ENCODE data around the gene CYP19A1.
"Not testable (repeated sequence)": the region's sequence is repeated elsewhere in the genome, so short reads cannot be mapped to it uniquely, and the experiment has no call there.

Gene CYP19A1

GRCh38 chr15:51298620-51299019, 39.8 kb downstream of the CYP19A1 start:
- no peak for DNase-seq (ENCODE audit: low read depth, low spot score)

GRCh38 chr15:51290720-51291119, 47.7 kb downstream of the CYP19A1 start:
- no peak for DNase-seq (ENCODE audit: low read depth, low spot score)

- no peak for DNase-seq (ENCODE audit: low read depth, low spot score)
These were observed 49.1 kb downstream of the CYP19A1 start for GRCh38 chr15:51289290-51289689.

GRCh38 chr15:51288143-51289065, 50.0 kb downstream of the CYP19A1 start:
- no peak for DNase-seq (ENCODE audit: low read depth, low spot score)

GRCh38 chr15:51286816-51287215, 51.6 kb downstream of the CYP19A1 start:
- no peak for DNase-seq (ENCODE audit: low read depth, low spot score)

- DNase-seq (ENCODE audit: low read depth, low spot score) = no peak
These were observed 53.0 kb downstream of the CYP19A1 start for GRCh38 chr15:51285399-51285798.

- no peak for DNase-seq (ENCODE audit: low read depth, low spot score)
These were observed 53.5 kb downstream of the CYP19A1 start for GRCh38 chr15:51284871-51285270.

GRCh38 chr15:51283026-51283425, 55.4 kb downstream of the CYP19A1 start:
- no peak for DNase-seq (ENCODE audit: low read depth, low spot score)

GRCh38 chr15:51282241-51282640, 56.2 kb downstream of the CYP19A1 start:
- DNase-seq (ENCODE audit: low read depth, low spot score) = not testable (repeated sequence)

GRCh38 chr15:51281368-51281967, 56.9 kb downstream of the CYP19A1 start:
- DNase-seq (ENCODE audit: low read depth, low spot score) = peak; percentile 23

GRCh38 chr15:51280838-51281237, 57.6 kb downstream of the CYP19A1 start:
- no peak for DNase-seq (ENCODE audit: low read depth, low spot score)

- DNase-seq (ENCODE audit: low read depth, low spot score) = no peak
These were observed 59.0 kb downstream of the CYP19A1 start for GRCh38 chr15:51279391-51279790.

GRCh38 chr15:51277101-51277500, 61.3 kb downstream of the CYP19A1 start:
- no peak for DNase-seq (ENCODE audit: low read depth, low spot score)

- DNase-seq (ENCODE audit: low read depth, low spot score) = no peak
These were observed 63.4 kb downstream of the CYP19A1 start for GRCh38 chr15:51274956-51275355.

- no peak for DNase-seq (ENCODE audit: low read depth, low spot score)
These were observed 67.7 kb downstream of the CYP19A1 start for GRCh38 chr15:51270706-51271105.

- DNase-seq (ENCODE audit: low read depth, low spot score) = no peak
These were observed 68.9 kb downstream of the CYP19A1 start for GRCh38 chr15:51269496-51269895.

GRCh38 chr15:51267703-51268083, 70.7 kb downstream of the CYP19A1 start:
- DNase-seq (ENCODE audit: low read depth, low spot score) = no peak

GRCh38 chr15:51267051-51267702, 71.2 kb downstream of the CYP19A1 start:
- DNase-seq (ENCODE audit: low read depth, low spot score) = no peak

- DNase-seq (ENCODE audit: low read depth, low spot score) = no peak
These were observed 71.7 kb downstream of the CYP19A1 start for GRCh38 chr15:51266656-51267050.

GRCh38 chr15:51265037-51265555, 73.3 kb downstream of the CYP19A1 start:
- no peak for DNase-seq (ENCODE audit: low read depth, low spot score)

- DNase-seq (ENCODE audit: low read depth, low spot score) = no peak
These were observed 74.7 kb downstream of the CYP19A1 start for GRCh38 chr15:51263726-51264125.

GRCh38 chr15:51263116-51263515, 75.3 kb downstream of the CYP19A1 start:
- DNase-seq (ENCODE audit: low read depth, low spot score) = no peak

All from iPS DF 19.7 (cell line).